CD4-positive, alpha-beta T cell treated with Interleukin-12 subunit alpha and Interleukin-12 subunit beta, for 1 hour (primary cell): ENCODE results near the gene SLC27A4.

ENCODE experiments used
- DNase-seq: peaks from one replicate; pipeline ENCODE4 v3.0.0-alpha.2; 2020

The SLC27A4 gene

DNA sequence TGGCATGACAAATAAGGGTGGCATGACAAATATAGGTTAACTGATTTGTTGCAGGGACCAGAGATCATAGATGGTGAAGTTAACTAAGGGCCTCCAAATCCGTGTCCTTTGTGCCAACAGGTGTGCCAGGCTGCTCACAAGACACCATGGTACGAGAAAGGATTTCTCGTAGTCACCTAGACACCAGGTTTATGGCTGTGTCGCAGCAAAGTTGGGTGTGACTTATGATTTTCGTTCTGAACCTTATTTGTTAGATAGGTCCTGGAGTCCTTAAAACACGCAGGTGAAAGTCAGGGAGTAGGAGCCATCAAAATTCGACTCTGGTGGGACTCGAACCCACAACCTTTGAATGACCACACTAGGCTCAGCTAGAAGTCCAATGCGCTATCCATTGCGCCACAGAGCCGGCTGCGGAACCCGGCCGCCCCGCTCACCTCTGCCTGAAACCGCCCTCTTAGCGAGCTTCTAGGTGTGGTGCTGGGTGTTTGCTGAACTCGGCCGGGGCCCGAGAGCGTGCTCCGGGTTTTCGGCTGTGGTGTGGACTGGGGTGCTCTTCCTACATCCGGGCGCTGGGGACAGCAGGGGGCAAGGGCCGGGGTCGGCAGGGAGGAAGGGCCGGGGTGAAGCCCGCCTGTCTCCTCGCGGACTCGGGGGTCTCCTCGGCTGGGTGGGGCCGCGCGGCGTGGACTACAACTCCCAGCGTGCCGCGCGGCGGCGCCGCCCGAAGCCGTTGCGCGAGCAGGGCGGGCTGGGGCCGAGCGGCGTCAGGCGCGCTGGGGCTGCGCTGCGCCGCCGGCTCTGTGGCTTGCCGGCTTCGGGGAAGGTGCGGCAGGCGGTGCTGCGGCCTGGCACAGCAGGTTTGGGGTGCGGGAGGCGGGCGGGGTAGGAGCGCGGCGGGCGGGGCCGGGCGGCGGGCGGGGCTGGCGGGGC lies at the start of gene SLC27A4:
SLC27A4 (plus strand) TSS at position 767 of the 930 bp plus-strand sequence. CDS start 2,606 bp downstream, outside the sequence.
- DNase-seq: peak; percentile 87

DNA sequence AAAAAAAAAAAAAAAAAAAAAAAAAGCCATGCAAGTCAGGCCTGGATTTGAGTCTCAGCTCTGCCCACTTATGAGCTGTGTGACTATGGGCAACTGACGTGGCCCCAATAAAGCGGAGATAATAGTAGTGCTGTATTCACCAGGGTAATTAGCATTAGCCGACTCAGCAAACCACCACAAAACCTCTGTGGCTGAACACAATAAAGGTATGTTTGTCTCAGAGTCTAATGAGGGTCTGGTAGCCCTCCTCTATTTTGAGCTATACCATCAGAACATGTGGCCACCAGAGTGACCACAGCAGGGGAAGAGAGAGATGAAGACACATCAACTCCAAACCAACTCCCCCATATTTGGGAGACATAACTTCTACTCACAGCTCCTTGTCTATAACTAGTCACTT lies 48.3 kb upstream of the SLC27A4 start:
- DNase-seq: no peak

DNA sequence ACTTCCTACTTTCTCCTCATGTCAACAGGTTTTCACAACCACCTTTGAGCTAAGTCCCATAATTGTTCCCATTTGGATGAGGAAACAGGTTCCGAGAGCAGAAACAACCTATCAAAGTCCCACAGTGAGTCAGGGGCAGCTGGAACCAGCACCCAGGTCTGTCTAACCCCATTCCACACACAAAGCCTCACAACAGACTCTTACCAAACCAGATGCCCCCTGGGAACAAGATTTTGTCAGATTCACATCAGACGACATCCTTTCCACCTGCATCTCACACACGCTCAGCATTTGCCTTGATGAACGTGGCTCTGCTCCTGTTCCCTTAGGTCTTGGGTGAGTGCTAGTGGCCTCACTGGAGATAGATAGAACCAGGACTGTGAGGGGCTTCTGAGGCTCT lies 47.2 kb upstream of the SLC27A4 start:
- no peak for DNase-seq

DNA sequence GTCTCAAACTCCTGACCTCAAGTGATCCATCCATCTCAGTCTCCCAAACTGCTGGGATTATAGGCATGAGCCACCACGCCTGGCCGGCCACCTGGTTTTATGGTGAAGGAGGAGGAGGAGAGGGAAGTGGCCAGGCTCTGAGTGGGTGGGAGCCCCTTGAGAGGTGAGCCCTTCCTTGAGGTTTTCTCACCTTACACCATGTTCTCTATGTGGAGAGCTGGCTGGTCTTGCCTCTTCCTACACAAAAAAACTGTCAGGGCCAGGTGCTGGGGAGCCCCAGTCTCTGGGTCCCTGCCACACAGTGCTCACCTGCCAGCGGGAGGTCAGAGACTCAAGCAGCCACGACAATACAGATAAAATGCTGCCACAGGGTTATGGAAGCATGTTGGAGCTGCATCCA lies 46.2 kb upstream of the SLC27A4 start:
- DNase-seq: no peak

DNA sequence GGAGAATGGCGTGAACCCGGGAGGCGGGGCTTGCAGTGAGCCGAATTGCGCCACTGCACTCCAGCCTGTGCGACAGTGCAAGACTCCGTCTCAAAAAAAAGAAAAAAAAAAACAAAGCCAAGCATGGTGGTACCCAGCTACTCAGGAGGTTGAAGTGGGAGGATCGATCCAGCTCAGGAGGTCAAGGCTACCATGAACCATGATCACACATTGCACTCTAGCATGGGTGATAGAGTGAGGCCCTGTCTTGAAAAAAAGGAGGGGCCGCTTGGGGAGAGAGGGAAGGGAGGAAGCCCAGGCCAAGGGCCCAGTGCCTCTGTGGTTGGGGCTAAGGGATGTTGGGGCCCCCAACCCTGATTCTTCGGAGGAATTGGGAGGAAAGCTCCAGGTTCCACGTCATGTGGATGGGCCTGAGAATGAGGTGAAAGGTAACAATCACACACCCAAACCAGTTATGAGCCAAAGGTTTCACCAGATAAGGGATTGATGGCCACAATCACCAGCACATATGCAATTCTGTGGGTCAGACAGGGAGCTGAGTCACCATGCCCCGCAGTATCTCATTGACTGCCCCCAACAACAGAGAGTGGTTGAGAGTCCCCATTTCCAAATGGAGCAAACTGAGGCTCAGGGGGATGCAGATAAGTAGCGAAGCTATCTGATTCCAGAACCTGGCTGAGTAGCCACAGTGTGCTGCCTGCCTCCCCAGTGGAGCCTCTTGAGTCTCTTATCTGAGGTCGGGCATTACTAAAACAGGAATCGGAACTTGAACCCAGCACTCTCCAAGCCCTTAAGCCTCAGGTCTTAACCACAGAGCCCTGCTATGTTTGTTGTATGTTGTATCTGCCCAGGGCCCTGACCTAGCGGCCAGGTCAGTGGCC lies 43.7 kb upstream of the SLC27A4 start:
- DNase-seq: no peak

DNA sequence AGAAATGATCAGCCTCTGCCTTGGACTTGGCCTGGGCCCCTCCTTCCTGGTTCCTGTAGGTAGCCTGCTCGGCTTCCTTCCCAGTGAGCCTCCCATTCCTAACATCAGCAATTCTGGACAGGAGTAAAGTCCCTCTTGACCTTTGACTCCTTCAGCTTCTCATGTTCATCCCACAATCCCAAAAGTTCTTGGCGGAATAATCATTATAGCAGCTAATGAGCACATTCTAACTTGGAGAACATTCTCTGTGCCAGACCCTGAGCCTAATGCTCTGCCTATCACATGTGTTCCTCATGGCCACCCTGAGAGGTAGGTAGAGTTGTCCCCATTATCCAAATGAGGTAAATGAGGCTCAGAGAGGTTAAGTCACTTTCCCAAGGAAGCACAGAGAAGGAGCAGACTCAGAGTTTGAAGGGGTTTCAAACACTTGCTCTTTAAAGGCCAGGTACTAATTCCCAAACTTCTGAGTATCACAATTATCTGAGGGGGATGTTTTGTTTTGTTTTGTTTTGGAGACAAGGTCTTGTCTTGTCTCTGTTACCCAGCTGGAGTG lies 43.0 kb upstream of the SLC27A4 start:
- no peak for DNase-seq

DNA sequence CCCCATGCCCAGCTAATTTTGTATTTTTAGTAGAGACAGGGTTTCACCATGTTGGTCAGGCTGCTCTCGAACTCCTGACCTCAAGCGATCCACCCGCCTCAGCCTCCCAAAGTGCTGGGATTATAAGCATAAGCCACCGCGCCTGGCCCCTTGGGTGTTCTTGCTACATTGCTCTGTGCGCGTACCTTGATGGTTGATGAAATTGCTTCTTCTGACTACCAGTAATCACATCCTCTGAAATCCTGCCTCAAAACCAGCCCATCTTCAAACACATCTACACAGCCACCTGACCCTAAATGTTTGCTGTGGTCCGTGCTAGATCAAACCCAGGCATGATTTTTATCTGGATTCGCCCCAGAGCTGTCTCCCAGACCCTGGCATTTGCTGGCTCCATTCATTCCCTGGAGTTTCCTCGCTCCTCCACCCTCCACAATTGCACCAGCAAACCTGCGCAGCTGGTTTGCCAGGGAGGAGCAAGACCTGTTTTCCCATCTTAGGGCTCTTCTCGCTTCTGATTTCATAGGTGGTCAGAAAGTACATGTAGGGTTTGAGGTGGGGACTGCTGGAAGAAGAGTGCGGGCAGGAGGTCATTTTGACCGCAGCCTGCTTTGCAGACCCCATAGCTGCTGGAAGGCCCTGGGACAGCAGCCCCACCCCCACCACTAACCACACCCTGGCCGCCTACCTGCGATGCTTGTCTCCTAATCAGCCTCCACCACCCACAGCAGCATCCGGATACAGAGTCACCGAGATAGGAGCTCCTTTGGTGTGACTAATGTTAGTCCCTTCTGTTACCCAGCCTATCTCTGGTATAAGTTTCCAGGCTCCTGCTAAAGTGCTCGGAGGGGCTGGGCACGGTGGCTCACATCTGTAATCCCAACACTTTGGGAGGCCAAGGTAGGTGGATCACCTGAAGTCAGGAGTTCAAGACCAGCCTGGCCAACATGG lies 41.5 kb upstream of the SLC27A4 start:
- no peak for DNase-seq

DNA sequence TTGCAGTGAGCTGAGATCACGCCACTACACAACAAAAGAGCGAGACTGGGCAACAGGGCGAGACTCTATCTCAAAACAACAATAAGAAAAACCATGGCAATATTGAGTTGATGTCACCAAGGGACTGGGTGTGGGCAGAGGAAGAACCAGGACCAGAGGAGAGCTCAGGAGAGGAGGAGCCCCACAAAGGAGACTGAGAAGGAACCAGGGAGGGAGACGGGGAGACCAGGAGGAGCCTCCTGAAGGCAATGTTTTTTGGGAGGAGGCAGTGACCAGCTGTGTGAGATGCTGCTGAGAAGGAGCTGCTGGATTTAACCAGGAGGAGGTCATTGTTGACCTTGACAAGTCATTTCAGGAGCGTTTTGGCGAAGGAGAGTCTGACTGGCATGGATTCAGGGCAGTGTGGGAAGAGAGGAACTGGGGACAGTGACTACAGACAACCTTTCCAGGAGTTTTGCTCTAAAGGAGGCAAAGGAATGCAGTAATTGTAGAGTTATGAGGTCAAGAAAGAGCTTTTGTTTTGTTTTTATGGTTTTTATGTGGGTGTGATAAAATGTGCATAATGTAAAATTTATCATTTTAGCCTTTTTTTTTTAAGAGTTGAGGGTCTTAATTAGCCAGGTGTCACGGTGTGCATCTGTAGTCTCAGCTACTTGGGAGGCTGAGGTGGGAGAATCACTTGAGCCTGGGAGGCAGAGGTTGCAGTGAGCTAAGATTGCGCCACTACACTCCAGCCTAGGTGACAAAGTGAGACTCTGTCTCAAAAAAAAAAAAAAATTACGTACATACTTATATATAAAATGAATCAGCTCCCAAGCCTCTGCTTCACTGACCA lies 36.0 kb upstream of the SLC27A4 start:
- DNase-seq: no peak

DNA sequence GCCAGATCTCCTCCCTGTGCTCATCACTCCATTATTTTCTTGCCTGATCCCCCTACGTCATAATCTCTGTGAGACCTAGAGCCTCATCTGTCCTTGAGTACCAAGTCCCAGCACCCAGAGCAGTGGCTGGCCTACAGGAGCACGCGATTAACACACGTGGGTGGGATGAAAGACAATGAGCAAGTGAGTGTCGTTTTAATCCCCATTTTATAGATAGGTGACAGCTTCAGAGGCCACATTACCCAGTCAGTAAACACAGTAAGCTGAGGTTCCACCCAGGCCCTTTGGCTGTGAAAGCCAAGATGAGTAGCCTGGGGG lies 35.4 kb upstream of the SLC27A4 start:
- DNase-seq: no peak

DNA sequence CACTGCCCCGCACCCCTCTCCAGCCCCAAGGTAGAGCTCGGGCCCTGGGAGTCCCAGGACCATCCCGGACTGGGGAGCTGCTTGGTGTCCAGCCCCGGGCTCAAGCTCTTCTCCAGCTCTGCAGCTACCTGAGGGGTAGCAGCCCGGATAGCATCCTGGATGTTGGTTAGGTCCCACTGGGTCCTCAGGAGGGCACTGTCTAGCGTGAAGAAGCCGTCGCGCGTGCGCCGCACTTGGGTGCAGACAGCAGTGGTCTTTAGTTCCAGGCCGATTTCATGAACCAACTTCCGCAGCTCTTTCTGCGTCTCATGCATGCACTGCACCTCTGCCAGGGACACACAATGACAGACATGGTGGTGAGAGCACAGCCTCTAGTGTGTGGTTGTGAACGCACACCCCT lies 30.8 kb upstream of the SLC27A4 start:
- DNase-seq: no peak

DNA sequence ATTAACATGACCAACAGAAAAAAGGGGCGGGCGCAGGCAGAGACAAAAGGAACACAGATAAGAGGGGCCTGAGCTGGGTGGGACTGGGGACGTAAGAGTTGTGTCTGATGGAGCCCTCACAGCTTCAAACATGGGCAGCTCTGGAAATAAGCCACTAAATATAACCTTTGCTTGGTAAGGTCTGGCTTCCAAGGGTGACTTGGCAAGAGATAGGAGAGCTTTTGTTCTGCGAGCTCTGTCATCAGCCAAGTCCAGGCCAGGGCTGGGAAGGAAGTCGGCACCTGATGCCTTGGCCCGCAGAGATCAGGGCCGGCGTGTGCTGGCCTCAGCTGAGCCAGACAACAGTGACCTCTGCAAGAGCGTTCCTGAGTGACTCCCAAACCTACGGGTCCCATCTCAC lies 29.9 kb upstream of the SLC27A4 start:
- no peak for DNase-seq

DNA sequence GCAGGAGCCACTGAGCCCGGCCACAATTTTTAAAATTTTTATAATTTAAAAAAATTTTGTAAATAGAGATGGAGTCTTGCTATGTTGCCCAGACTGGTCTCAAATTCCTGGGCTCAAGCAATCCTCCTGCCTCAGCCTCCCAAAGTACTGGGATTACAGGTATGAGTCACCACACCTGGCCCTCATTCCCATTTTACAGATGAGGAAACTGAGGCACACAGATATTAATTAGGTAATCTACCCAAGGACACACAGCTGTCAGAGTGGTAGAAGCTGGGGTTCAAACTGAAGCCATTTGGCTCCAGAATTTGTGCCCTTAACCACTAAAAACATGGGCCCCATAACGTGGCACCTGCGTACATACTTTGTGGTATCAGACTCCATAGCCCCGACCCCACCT lies 25.6 kb upstream of the SLC27A4 start:
- no peak for DNase-seq

DNA sequence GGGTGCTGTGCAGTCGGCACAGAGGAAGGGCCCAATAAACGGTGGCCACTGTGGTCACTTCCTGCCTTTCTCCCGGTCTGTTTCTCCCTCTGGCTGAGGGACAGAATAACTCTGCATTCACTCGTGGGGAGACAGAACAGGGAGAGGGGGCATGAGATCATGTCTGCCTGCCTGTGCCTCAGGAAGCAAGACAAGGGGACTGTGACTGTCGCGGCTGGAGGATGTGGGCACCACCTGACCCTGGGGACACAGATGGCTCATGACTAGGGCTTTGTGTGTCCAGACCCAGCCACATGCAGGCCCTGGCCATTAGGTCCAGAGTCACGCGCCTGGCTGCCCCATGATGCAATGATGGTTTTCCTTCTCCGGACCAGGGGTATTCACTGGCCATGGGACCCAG lies 23.9 kb upstream of the SLC27A4 start:
- no peak for DNase-seq

DNA sequence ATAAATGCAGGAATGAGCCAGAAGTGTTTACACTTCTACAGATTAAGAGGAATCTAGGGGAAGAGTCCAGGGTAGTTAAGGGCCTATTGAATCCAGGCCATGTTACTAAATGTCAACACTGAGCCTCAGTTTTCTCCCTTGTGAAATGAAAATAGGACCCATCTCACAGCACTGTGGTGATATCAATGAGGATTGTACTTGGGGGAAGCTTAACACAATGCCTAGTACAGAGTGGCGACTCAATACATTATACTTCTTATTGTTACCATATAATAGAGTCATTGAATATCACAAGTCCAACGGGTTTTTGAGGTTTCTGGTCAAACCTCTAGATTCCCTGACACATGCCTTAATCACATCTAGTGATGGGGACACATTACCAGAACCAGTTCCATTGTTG lies 22.7 kb upstream of the SLC27A4 start:
- DNase-seq: no peak

DNA sequence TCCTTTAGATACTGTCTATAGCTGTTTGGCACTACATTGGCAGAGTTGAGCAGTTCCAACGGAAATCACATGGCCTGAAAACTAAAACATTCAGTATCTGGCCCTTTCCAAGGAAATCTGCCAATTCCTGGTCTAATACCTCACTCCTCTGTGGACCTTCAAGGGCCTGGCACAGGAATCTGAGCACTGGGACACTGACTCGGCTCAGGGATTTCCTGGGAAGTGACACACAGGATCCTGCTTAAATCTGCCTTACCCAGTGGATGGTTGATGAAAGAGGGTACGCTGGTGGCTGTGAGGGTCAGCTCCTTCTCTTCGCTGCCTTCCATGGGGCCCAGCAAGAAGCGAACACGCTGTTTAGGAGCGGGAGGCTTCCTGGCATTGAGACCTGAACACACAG lies 19.0 kb upstream of the SLC27A4 start:
- DNase-seq: no peak

DNA sequence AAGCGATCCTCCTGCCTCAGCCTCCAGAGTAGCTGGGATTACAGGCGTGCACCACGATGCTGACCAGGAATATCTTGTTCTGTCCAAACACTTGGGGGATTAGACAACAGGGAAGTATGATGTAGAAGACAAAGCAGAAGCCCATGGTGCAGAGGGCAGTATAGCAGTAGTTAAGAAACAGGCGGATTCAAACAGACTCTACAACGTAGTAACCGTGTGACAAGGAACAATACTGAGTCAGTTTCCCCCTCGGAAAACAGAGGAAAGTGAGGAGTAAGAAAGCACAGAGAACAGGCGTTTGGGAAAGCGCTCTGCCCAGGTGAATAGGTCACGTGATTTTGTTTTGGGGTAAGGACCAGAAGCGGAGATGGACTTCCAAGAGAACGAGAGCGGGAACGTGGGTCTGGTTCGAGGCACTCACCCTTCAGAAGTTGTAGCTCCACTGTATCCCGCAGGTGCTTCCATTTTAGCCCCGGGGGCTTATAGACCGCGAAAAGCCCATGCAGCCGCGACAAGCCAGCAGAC lies 18.4 kb upstream of the SLC27A4 start:
- DNase-seq: no peak

DNA sequence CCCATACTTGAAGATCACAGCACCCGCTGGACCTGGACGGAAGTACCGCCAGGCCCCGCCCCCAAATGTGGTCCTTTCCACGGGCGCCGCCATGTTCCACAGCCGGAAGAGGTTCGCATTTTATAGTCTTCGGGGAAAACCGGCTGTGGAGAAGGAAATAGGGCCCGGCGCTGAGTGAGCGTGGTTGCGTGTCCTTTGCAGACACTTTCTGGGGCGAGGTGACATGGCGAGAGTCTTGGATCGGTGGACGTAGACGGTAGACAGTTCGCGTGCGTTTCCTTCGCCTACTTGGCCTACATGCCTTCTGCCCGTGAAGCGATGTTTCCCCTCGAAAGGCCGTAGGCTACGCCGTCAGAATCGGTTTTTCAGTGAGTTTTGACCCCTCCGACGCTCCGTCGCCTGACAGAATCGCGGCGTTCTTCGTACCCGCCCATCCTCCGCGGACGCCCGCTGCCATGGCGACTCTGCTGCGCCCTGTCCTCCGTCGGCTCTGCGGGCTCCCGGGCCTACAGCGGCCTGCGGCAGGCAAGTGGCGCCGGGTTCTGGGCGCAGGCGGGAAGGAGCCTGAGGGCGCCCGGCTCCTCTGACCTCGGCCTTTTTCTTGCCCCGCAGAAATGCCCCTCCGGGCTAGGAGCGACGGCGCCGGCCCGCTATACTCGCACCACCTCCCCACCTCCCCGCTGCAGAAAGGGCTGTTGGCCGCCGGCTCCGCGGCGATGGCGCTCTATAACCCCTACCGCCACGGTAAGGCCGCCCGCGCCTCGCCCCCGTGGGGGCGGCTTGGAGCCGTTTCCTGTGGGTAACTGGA lies 17.7 kb upstream of the SLC27A4 start, which contains the start of the genes COQ4 and TRUB2:
COQ4 (plus strand) TSS at position 436 of the 808 bp plus-strand sequence; CDS start at position 456, 20 bp downstream.
TRUB2 (minus strand) TSS at position 44 of the 808 bp plus-strand sequence; CDS start at position 5, 39 bp downstream.
- peak; percentile 94 for DNase-seq

DNA sequence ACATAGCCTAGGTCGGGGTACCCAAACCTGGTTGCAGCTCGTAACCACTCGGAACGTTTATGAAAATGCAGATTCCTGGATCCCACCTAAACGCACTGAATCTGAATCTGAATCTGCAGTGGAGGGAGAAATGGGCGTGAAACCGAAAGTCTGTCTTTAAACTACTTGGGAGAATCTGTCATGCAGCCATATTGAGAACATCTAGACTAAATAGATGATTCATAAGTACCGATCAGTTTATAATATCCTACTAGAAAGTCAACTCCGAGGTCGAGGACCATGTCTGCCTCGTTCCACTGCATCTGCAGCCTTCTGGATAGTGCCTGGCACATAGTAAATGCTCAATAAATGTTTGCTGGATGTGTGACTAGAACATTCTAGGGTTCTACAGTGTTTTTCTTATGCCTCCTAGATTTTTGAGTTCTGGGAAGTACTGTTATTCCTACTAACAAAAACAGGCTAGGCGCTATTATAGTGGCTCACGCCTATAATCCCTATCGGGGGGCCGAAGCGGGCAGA lies 17.1 kb upstream of the SLC27A4 start:
- no peak for DNase-seq

DNA sequence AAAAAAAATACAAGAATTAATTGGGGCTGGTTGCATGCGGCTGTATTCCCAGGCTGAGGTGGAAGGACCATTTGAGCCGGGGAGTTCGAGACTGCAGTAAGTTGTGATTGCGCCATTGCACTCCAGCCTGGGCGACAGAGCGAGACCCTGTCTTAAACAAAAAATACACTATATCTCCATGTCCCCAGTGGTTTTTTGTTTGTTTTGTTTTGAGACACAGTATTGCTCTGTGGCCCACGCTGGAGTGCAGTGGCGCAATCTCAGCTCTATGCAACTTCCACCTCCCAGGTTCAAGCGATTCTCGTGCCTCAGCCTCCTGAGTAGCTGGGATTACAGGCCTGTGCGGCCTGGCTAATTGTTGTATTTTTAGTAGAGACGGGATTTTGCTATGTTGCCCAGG lies 16.5 kb upstream of the SLC27A4 start:
- no peak for DNase-seq

DNA sequence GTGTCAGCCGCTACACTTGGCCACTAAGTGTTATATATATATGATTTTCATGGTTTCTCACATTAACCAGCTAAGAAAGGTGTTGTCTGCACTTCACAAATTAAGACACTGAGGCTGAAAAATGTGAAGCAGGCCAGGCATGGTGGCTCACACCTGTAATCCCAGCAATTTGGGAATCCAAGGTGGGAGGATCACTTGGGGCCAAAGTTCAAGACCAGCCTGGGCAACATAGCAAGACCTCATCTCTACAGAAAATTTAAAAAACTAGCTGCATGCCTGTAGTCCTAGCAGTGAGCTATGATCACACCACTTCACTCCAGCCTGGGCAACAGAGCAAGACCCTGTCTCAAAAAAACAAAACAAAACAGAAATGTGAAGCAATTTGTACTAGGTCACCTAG lies 15.9 kb upstream of the SLC27A4 start:
- no peak for DNase-seq
